OCI-M2 (cell line): ENCODE data around the gene VARS1.
"Not testable (repeated sequence)": the region's sequence is repeated elsewhere in the genome, so short reads cannot be mapped to it uniquely, and the experiment has no call there.

ENCODE experiments used
- DNase-seq: peaks from one replicate; lab custom pipeline; 2025; ENCODE audit not compliant: unreplicated experiment; lab: John Stamatoyannopoulos, UW

Gene VARS1

GRCh38 chr6:31795616-31796298 is at the start of gene VARS1:
Gene VARS1 (minus strand): TSS chr6:31795752. CDS start chr6:31795217, 535 bp downstream.
- peak; percentile 40 for DNase-seq

- no peak for DNase-seq
Measured at GRCh38 chr6:31844507-31844906, 49.0 kb upstream of the VARS1 start.

GRCh38 chr6:31842053-31842452 is 46.5 kb upstream of the VARS1 start:
- no peak for DNase-seq

GRCh38 chr6:31839779-31840126 is 44.2 kb upstream of the VARS1 start:
- DNase-seq, result not testable (repeated sequence)

GRCh38 chr6:31838968-31839367 is 43.4 kb upstream of the VARS1 start:
- no peak for DNase-seq

GRCh38 chr6:31838114-31838553 is 42.6 kb upstream of the VARS1 start:
- DNase-seq, result not testable (repeated sequence)

GRCh38 chr6:31837369-31838113 is 42.0 kb upstream of the VARS1 start:
- no peak for DNase-seq

- DNase-seq, result no peak
Measured at GRCh38 chr6:31836474-31837368, 41.2 kb upstream of the VARS1 start.

- no peak for DNase-seq
Measured at GRCh38 chr6:31836047-31836473, 40.5 kb upstream of the VARS1 start.

- DNase-seq, result peak; percentile 94
Measured at GRCh38 chr6:31834367-31835250, 39.1 kb upstream of the VARS1 start.

GRCh38 chr6:31831350-31832215 is 36.0 kb upstream of the VARS1 start:
- no peak for DNase-seq

- DNase-seq, result no peak
Measured at GRCh38 chr6:31830886-31831335, 35.4 kb upstream of the VARS1 start.

GRCh38 chr6:31829633-31830283 is 34.2 kb upstream of the VARS1 start:
- DNase-seq, result no peak

GRCh38 chr6:31827286-31828079 is 31.9 kb upstream of the VARS1 start, which contains the start of gene HSPA1B:
Gene HSPA1B (plus strand): TSS chr6:31827738. CDS start chr6:31827951, 213 bp downstream.
- peak; percentile 97 for DNase-seq

GRCh38 chr6:31826793-31827285 is 31.3 kb upstream of the VARS1 start:
- peak; percentile 91 for DNase-seq

GRCh38 chr6:31825553-31825952 is 30.0 kb upstream of the VARS1 start:
- DNase-seq, result no peak

GRCh38 chr6:31823592-31824196 is 28.1 kb upstream of the VARS1 start:
- not testable (repeated sequence) for DNase-seq
